GM18507 (cell line): Measurements from ENCODE around the gene APOBEC3A.
A peak's percentile ranks its signal among the peaks of the same experiment; 100 is the strongest.
"Not testable (repeated sequence)": the region's sequence is repeated elsewhere in the genome, so short reads cannot be mapped to it uniquely, and the experiment has no call there.

Experiments
- DNase-seq: peaks from one replicate; pipeline ENCODE4 v3.0.0; 2011; ENCODE audit warnings: low read depth; ENCODE audit not compliant: insufficient read length; ENCODE audit errors: extremely low spot score
- FAIRE-seq: peaks from 2 replicates; lab custom pipeline; 2011; peaks lifted over from hg19 to GRCh38; lab: Jason Lieb, UNC

The APOBEC3A gene

GRCh38 chr22:38973289-38974169 lies 16.1 kb downstream of the APOBEC3A start:
- no peak for DNase-seq
- peak; percentile 63 for FAIRE-seq

- no peak for DNase-seq
- no peak for FAIRE-seq
Observed at GRCh38 chr22:38974170-38974825, 16.9 kb downstream of the APOBEC3A start.

- no peak for FAIRE-seq
Observed at GRCh38 chr22:38974826-38975175, 17.4 kb downstream of the APOBEC3A start.

GRCh38 chr22:38977289-38977688 lies 19.9 kb downstream of the APOBEC3A start:
- DNase-seq, FAIRE-seq: not testable (repeated sequence)

More at GRCh38 chr22:38974826-38975175, 17.4 kb downstream of the APOBEC3A start:
- DNase-seq: no peak

- DNase-seq, FAIRE-seq: not testable (repeated sequence)
Observed at GRCh38 chr22:38980587-38980986, 23.2 kb downstream of the APOBEC3A start.

- no peak for DNase-seq
- no peak for FAIRE-seq
Observed at GRCh38 chr22:38981005-38981991, 23.9 kb downstream of the APOBEC3A start.

- peak; percentile 48 for DNase-seq
- FAIRE-seq: peak; percentile 91
Observed at GRCh38 chr22:38981992-38982927, 24.9 kb downstream of the APOBEC3A start, which contains the start of gene APOBEC3B. Gene APOBEC3B (plus strand): TSS chr22:38982347. CDS start chr22:38982454, 107 bp downstream.

GRCh38 chr22:38984224-38984623 lies 26.8 kb downstream of the APOBEC3A start:
- no peak for FAIRE-seq
- DNase-seq: no peak

GRCh38 chr22:38984784-38985757 lies 27.7 kb downstream of the APOBEC3A start:
- DNase-seq: not testable (repeated sequence)
- FAIRE-seq: peak; percentile 90

- FAIRE-seq: no peak
- no peak for DNase-seq
Observed at GRCh38 chr22:38986629-38987028, 29.2 kb downstream of the APOBEC3A start.

- FAIRE-seq: no peak
Observed at GRCh38 chr22:38987171-38987895, 29.9 kb downstream of the APOBEC3A start.

GRCh38 chr22:38989466-38989865 lies 32.1 kb downstream of the APOBEC3A start:
- FAIRE-seq (no peak), DNase-seq (no peak)

More at GRCh38 chr22:38987171-38987895, 29.9 kb downstream of the APOBEC3A start:
- DNase-seq: no peak

GRCh38 chr22:38992871-38993371 lies 35.5 kb downstream of the APOBEC3A start:
- not testable (repeated sequence) for DNase-seq, FAIRE-seq

GRCh38 chr22:38996105-38996504 lies 38.7 kb downstream of the APOBEC3A start:
- FAIRE-seq: no peak
- no peak for DNase-seq

- DNase-seq (no peak), FAIRE-seq (no peak)
Observed at GRCh38 chr22:38997518-38997917, 40.1 kb downstream of the APOBEC3A start.

- DNase-seq: peak; percentile 72
- FAIRE-seq: peak; percentile 96
Observed at GRCh38 chr22:39003165-39003638, 45.8 kb downstream of the APOBEC3A start.
